Neuron (in vitro differentiated cells): Measurements from ENCODE around the gene SAG.

ENCODE experiments used
- H2AFZ ChIP-seq: one replicate; pipeline ENCODE4 v1.6.1; 2013; ENCODE audit warnings: low read depth, mild to moderate bottlenecking, inconsistent platforms, low read length, moderate library complexity
- H3K27me3 ChIP-seq: one replicate; pipeline ENCODE4 v1.6.1; 2013; ENCODE audit warnings: low read length; ENCODE audit not compliant: insufficient read depth
- H3K36me3 ChIP-seq: one replicate; pipeline ENCODE4 v1.6.1; 2013; ENCODE audit warnings: low read length; ENCODE audit not compliant: insufficient read depth
- H3K4me1 ChIP-seq: one replicate; pipeline ENCODE4 v1.6.1; 2013; ENCODE audit warnings: low read length; ENCODE audit not compliant: insufficient read depth
- H3K4me3 ChIP-seq: 2 replicates; pipeline ENCODE4 v1.5.1; 2013; ENCODE audit warnings: mild to moderate bottlenecking, low read length, moderate library complexity
- H3K9me3 ChIP-seq: one replicate; pipeline ENCODE4 v1.6.1; 2013; ENCODE audit warnings: low read length

The SAG gene

DNA sequence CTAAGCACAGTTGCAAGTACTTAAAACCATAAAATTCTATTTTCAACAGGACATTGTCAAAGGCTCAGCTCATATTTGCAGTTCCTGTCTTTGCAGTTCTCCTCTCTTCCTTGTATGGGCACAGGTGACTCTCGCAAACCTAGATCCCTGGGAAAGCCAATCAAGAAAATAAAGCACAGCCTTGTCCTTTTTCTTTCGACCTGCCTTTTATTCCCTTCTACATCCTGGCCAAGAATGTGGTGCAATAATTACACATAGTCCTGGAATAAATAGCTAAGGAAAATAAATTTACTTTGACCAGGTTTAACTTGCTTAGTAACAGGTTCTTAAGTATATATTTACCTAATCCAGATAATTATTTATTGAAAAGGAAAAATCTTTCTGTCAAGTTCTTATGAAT is 35.9 kb upstream of the SAG start:
- H3K4me3 ChIP-seq = no peak overlapping the region
- no peaks in the 10 kb centered on the region for H3K9me3 ChIP-seq
- no peaks in the 10 kb centered on the region for H3K4me1 ChIP-seq
- H3K36me3 ChIP-seq = peaks cover 90% of the 10 kb centered on the region
- no peak overlapping the region for H2AFZ ChIP-seq
- H3K27me3 ChIP-seq = no peaks in the 10 kb centered on the region

DNA sequence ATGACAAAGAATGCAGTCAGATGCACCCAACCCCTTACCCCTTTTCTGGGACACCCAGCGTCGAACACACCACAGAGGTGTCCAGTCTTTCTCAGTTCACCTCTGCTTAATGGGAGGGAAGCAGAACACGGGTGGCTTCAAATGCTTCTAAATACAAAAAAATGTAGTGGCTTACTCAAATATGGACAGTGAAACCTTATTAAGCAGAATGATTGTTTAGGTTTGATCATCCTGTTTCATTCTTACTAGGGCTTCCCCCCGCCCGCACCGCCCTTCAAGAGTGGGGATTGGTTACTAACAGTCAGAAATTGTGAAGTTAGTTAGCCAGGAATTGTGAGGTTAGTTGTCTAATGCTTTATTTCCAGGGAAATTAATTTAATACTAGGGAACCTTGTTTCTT is 34.5 kb upstream of the SAG start:
- H3K4me1 ChIP-seq = no peaks in the 10 kb centered on the region
- H3K9me3 ChIP-seq = no peaks in the 10 kb centered on the region
- no peaks in the 10 kb centered on the region for H3K27me3 ChIP-seq
- no peak overlapping the region for H2AFZ ChIP-seq
- H3K36me3 ChIP-seq = peaks cover 91% of the 10 kb centered on the region
- H3K4me3 ChIP-seq = no peak overlapping the region

DNA sequence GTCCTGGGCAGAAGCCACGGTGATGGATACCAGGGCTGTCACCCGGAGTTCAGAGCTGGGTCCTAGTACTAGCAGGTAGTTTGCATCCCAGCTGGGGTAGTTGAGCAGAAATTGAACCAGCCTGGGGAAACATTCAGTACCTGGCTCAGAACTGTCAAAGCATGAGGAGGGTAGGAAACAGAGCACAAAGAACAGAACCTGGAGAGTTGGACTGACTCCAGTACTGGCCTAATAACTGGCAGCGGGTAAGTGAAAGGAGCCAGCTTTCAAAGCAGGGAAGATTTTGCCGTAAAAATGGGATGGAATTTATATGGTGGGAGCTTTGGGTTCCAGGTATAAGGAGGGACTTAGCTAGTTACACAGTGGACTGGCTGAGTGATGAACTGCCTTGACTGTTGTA is 32.4 kb upstream of the SAG start:
- H3K36me3 ChIP-seq = peaks cover 85% of the 10 kb centered on the region
- H3K4me1 ChIP-seq = no peaks in the 10 kb centered on the region
- H3K9me3 ChIP-seq = no peaks in the 10 kb centered on the region
- H3K4me3 ChIP-seq = no peak overlapping the region
- H2AFZ ChIP-seq = no peak overlapping the region
- H3K27me3 ChIP-seq = no peaks in the 10 kb centered on the region

DNA sequence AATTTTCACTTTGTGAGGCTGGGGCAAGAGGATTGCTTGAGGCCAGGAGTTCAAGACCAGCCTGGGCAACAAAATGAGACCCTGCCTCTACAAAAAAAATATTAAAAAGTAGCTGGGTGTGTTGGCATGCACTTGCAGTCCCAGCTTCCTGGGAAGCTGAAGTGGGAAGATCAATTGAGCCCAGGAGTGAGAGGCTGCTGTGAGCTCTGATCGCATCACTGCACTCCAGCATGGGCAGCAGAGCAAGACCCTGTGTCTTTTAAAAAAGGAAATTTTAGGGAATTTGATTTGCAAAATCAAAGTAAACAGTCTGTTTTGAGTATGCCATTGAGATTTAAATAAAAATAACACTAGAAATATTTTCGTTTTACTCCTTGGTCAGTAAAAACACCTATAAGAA is 28.7 kb upstream of the SAG start:
- no peaks in the 10 kb centered on the region for H3K9me3 ChIP-seq
- no peaks in the 10 kb centered on the region for H3K4me1 ChIP-seq
- no peak overlapping the region for H3K4me3 ChIP-seq
- H2AFZ ChIP-seq = no peak overlapping the region
- no peaks in the 10 kb centered on the region for H3K27me3 ChIP-seq
- H3K36me3 ChIP-seq = peaks cover 81% of the 10 kb centered on the region

DNA sequence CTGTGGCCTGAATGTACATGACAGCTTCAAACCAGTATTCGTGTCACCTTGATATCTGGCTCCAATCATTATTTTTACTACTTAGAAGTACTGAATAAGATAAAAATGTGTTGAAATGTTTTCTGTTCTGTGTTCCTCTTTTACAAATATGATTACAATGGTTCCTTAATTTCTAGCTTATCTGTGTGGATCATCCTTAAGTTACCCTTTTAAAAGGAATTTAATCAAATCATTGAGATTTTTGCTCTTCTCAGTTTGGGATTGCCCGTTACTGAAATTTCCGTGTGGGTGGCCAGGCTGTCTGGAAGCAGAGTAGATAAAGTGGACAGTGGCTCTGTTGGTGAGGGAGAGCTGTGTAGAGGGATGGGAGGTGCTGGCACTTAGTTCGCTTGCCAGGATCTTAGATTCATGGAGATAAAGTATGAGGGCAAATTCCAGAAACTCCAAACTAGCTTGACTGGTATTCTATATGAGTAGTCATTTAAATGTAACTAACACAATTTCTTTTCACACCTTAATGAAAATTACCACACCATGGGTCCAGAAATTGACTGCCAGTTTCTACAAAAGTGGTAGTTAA is 27.4 kb upstream of the SAG start:
- no peak overlapping the region for H2AFZ ChIP-seq
- H3K4me1 ChIP-seq = no peaks in the 10 kb centered on the region
- H3K9me3 ChIP-seq = no peaks in the 10 kb centered on the region
- peaks cover 79% of the 10 kb centered on the region for H3K36me3 ChIP-seq
- H3K27me3 ChIP-seq = no peaks in the 10 kb centered on the region
- H3K4me3 ChIP-seq = no peak overlapping the region

DNA sequence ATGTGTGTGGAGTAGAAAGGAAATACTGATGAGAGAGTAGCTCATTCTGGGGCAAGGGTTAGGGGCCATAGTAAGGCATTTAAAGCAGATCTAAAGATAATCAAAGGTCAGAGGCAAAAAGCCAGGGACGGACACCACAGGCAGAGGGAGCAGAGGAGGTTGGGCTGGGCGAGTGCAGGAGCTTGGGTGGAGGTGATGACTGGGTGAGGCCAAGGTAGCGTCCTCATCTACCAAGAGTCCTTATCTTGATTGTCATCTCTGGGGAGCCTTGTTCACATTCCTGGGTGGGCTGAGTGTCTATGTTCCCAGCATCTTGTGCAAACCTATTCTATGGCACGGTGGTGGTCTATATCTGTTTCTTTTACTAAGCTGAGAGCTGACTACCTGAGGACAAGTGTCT is 26.1 kb upstream of the SAG start:
- Histone ChIP-seq H3K4me3 (no peak overlapping the region), H3K36me3 (peaks cover 77% of the 10 kb centered on the region), H3K27me3 (no peaks in the 10 kb centered on the region), H2AFZ (no peak overlapping the region), H3K4me1 (no peaks in the 10 kb centered on the region), H3K9me3 (no peaks in the 10 kb centered on the region)

DNA sequence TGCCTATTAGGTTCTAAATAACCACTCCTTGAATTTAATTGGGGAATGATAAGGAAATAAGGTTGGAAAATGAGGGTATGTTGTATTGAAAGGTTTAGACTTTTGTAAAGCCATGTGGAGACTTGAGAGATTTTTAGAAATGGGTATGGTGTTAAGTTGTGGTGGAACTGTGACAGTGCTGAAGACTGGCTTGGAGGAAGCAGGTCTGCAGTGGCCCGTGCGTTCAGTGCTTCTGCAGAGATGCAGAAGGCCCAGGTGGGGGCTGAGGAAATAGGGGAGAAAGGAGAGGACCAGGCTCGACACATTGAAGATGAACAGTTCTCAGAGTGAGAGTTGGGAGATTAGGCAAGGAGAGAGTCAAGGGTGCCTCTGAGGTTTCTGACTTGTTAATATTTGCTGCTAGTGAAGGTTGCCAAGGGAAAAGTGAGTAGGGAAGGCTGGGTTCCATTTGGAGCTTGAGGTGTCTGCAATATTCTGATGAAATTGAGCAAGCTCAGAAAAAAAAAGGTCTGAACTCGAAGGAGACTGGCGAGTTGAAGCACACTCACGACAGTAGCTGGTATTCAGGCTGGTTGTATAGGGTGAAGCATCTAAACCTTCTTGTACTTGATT is 25.5 kb upstream of the SAG start:
- no peaks in the 10 kb centered on the region for H3K9me3 ChIP-seq
- no peaks in the 10 kb centered on the region for H3K27me3 ChIP-seq
- H2AFZ ChIP-seq = no peak overlapping the region
- peaks cover 79% of the 10 kb centered on the region for H3K36me3 ChIP-seq
- H3K4me1 ChIP-seq = no peaks in the 10 kb centered on the region
- H3K4me3 ChIP-seq = no peak overlapping the region

DNA sequence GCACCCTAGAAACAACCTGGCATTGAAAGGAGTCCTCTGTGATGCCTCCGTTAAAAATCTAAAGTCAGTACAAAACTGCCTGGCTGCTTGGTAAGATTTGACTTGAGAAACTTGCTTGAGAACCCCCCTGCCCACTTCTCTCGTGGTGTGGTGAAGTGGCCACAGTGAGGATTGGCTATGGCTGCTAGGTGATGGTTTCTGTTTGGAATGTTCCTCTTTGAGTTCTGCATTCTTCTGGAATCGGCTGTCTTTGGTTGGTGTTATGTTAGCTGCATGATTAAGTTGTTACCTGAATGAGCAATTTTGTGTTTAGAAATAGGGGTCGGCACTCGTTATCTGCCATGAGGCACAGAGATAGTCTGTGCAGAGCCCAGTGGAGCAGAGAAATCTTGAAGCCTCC is 21.7 kb upstream of the SAG start:
- Histone ChIP-seq H3K4me3 (no peak overlapping the region), H3K4me1 (no peaks in the 10 kb centered on the region), H3K36me3 (peaks cover 70% of the 10 kb centered on the region), H3K9me3 (no peaks in the 10 kb centered on the region), H2AFZ (no peak overlapping the region), H3K27me3 (no peaks in the 10 kb centered on the region)

DNA sequence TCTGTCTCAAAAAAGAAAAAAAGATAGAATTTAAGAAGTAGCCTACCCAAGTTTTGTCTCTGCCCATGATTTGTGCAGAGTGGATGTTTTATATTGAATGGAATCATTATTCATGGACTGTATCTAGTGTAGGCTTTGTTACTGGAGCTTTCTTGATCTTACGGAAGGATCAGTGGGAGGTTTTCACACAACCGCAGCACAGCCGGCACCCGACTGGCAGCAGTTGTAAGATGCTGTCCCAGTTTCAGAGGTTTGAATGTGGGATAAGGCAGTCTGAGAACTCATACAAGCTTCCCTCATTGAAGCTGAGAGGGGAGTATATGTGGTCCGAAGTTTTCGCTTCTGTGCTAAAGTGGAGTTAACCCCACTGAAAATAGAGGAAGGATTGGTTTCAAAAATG is 19.7 kb upstream of the SAG start:
- Histone ChIP-seq H3K9me3 (no peaks in the 10 kb centered on the region), H3K4me3 (no peak overlapping the region), H3K36me3 (peaks cover 70% of the 10 kb centered on the region), H2AFZ (no peak overlapping the region), H3K4me1 (no peaks in the 10 kb centered on the region), H3K27me3 (no peaks in the 10 kb centered on the region)

DNA sequence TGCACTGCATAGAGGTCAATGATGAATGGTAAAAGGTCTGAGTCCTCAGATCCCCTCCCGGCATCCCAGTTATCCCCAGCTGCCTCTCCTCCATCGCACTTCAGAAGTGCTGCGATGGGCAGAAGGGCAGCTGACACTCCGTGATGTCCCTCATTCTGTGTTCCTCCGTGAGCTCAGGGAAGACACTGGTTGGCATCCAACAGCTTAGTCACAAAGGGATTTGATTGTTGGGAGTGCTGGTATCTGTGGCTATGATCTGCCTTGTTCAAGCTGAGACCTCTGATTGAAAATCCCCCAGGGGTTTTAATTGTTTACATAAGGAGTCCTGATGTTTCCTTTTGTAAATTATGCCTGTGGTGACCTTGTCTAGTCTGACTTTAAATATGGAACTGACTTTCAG is 19.0 kb upstream of the SAG start:
- H2AFZ ChIP-seq = no peak overlapping the region
- H3K36me3 ChIP-seq = peaks cover 74% of the 10 kb centered on the region
- H3K4me1 ChIP-seq = no peaks in the 10 kb centered on the region
- no peak overlapping the region for H3K4me3 ChIP-seq
- H3K9me3 ChIP-seq = no peaks in the 10 kb centered on the region
- no peaks in the 10 kb centered on the region for H3K27me3 ChIP-seq

DNA sequence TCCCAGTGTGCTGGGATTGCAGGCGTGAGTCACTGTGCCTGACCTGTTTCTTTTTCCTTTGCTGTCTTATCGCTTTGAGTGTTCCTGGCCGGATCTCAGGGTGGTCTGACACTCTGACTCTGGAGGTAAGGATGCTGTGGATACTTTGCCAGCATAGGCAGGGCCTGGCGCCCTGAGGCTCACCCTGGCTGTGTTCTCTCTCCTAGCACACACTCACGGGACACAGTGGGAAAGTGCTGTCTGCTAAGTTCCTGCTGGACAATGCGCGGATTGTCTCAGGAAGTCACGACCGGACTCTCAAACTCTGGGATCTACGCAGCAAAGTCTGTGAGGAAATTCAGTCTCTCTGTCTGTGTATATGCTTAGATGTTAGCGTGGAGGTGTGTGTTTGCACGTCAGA is 18.0 kb upstream of the SAG start:
- peaks cover 79% of the 10 kb centered on the region for H3K36me3 ChIP-seq
- H3K4me3 ChIP-seq = no peak overlapping the region
- H3K9me3 ChIP-seq = no peaks in the 10 kb centered on the region
- H3K4me1 ChIP-seq = no peaks in the 10 kb centered on the region
- H2AFZ ChIP-seq = no peak overlapping the region
- H3K27me3 ChIP-seq = no peaks in the 10 kb centered on the region

DNA sequence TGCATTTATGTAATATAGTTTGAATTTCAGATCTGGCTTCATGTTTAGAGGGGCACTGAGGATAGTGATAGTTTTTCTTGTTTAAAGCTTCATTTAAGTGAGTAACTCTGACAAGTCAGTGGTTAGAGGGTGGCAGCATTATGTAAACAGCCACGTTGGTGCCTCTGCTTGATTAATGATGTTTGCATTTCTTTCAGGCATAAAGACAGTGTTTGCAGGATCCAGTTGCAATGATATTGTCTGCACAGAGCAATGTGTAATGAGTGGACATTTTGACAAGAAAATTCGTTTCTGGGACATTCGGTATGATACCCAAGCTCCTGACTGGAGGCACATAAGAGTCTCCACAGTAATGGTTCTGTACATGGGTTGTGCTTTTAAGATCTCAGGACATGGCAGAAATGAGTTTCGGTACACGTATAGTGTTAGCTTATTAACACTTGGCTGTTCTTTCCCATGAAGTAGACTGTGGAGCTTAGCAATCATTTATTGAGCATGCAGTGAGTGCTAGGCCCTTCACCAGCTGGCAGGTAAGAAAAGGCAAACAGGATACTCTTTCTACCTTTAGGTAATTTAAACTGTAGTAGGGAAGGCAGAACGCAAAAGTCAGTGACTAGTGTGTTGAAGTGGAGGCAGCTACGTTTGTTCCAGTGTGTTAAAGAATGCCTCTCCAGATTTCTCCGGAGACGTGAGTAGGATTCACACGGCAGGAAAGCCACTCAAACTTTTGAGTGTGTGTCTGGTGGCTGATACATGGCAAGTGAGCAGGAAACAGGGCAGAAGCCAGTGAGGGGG is 17.4 kb upstream of the SAG start:
- no peaks in the 10 kb centered on the region for H3K27me3 ChIP-seq
- no peak overlapping the region for H2AFZ ChIP-seq
- H3K36me3 ChIP-seq = peaks cover 78% of the 10 kb centered on the region
- H3K9me3 ChIP-seq = no peaks in the 10 kb centered on the region
- no peak overlapping the region for H3K4me3 ChIP-seq
- H3K4me1 ChIP-seq = no peaks in the 10 kb centered on the region

DNA sequence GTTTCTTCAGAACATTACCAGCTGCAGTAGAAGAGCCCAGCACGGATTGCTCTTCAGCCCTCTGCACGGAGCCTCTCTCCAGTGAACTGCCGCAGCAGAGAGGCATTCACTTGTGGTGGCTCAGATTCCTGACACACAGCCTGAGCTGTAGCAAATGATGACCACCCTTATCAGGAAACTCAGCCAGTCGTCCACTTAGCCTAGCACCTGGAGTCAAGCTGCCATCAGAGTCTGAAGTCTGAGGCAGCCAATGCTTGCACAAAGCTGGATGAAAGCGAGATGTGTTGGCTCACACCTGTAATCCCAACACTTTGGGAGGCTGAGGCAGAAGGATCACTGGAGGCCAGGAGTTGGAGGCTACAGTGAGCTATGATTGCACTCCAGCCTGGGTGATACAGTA is 11.7 kb upstream of the SAG start:
- Histone ChIP-seq H3K9me3 (no peaks in the 10 kb centered on the region), H2AFZ (no peak overlapping the region), H3K4me3 (no peak overlapping the region), H3K4me1 (no peaks in the 10 kb centered on the region), H3K36me3 (peaks cover 45% of the 10 kb centered on the region), H3K27me3 (no peaks in the 10 kb centered on the region)
